Activated naive CD8-positive, alpha-beta T cell treated with anti-CD3 and anti-CD28 coated beads, Interleukin-2, amount 50 U/mL, for 16 hours (primary cell): ENCODE data around the gene PALM.
"Not testable (repeated sequence)": the region's sequence is repeated elsewhere in the genome, so short reads cannot be mapped to it uniquely, and the experiment has no call there.

Experiments
- DNase-seq: peaks from one replicate; pipeline ENCODE4 v3.0.0-alpha.2; 2020; ENCODE audit warnings: low read depth, low spot score

Gene PALM, protein sequence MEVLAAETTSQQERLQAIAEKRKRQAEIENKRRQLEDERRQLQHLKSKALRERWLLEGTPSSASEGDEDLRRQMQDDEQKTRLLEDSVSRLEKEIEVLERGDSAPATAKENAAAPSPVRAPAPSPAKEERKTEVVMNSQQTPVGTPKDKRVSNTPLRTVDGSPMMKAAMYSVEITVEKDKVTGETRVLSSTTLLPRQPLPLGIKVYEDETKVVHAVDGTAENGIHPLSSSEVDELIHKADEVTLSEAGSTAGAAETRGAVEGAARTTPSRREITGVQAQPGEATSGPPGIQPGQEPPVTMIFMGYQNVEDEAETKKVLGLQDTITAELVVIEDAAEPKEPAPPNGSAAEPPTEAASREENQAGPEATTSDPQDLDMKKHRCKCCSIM

DNA sequence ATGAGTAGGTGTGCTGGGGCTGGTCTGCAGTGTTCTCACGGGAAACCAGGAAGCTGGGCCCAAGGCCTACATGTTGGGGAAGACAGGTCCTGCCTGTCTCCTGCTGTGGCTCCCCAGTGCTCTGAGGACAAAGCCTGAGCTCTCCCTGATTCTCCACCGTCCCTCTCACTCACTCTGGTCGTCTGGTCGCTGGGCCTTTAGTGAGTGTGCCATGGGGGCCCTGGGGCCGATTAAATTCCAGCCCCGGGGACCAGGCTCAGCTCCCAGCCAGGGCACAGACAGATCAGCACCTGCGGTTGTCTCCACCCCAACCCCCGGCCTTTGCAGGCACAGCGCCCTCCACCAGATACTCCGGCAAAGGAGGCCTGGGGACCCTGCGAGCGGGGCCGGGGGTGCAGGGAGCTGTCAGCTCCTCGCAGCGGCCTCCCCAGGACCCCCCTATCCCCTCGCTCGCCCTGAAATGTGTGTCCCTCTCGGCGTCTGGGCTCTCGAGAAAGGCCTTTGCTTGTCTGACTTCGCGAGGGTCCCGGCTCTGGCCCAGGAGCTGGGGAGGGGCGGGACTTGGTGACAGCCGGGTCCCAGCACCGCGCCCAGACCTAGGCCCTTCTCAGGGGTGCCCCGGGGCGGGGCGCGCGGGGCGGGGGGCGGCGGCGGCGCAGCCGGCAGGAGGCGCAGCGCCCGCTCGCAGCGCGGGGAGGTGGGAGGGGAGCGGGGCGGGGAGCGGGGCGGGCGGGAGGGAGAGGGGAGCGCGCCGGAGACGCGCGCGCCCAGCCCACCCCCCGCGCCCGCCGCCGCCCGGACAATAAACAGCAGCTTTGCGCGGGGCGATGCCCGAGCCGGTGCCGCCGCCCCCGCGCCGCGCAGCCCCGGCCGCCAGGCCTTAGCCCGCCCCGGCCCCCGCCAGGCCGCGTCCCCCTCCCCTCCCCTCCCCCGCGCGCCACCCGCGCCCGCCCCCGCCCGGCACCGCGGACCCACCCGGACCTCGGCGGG, at the start of gene PALM:
Gene PALM (plus strand): TSS at position 782 of the 990 bp plus-strand sequence. CDS start 212 bp downstream, outside the sequence.
- DNase-seq: no peak

DNA sequence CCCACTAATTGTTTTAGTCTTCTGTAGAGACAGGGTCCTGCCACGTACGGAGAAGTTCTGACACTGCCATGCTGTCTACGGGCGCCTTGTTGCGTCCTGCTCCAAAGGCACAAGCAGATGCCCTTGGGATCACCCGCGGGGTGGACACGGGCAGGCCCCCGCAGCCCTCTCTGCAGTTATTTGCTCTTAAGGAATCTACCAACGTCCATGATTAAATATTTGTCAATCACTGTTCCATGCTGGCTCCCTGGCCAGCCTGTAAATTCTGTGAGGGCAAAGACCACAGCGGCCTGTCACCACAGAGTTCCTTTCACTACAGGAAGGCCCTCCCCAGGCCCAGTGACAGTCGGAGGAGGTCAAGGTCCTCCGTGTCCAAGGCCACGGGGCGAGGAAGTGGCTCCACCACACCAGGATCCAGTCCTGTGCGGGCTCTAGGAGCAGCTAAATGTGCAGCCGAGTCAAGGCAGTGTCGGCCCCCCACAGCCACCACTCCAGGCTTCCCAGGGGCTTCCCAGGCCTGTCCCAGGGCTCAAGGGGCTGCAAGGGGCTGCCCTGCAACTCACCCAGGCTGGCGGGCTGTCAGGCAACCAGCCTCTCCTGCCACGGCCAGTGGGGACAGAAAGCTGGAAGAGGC, 47.8 kb upstream of the PALM start:
- DNase-seq: no peak

DNA sequence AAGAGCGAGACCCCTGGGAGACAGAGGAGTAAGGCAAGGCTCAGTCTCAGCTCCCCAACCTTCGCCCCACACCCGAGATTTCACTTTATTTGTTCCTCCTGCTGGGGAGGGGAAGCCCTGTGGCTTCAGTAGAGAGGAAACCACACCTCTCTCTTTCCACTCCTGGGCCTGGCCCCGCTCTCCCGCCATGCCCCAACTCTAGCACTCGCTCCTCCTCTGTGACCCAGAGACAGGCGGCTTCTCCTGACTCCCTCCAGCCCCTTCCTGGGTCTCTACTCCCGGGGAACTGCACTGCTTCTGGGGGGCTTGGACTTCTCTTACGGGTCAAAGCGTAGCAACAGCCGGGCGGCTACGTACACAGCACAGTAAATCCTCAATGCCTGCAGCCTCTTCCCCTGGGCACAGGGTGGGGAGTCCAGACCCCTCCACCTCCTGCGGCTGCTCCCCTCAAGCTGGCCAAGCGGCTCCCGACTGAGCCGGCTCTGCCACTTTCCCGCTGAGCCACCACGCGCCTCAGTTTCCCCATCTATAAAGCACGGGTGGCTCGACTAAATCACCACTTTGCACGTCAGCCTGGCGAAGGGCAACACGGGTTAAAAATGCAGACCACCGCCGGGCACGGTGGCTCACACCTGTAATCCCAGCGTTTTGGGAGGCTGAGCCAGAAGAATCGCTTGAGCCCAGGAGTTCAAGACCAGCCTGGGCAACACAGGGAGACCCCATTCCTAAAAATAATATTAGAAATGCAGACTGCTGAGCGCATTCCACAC, 47.1 kb upstream of the PALM start:
- no peak for DNase-seq

DNA sequence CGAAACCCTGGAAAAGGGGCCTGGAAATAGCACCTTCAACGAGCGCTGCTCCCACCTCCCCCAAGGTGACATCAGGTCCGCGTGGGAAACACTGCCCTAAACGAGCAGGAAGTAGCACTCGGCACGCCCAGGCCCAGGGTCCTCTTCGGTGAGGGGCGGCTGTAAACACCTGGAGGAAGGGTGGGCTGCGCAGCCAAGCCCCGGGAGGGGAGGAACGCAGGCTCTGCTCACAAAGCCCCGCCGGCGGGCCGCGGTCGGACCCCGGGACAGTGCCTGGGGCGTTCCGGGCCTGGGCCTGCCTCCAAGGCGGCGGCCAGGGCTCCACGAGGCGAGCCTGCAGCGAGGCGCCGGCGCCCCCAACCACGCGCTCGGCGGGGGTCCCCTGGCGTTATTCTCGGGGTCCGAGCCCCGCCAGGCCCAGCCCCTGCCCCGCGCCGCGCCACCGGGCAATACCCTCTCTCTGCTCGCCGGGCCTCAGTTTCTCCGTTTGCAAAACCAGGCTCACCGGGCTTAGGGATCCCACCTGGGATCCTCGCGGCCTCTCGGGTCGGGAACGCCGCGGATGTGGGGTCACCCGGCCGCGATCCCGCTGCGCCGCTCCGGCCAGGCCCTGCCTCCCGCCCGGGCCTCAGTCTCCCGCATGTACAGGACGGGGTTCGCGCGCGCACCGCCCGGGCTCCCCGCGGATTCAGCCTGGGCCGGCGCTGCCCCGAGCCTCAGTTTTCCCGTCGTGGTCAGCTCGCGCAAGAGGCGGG, 46.4 kb upstream of the PALM start:
- DNase-seq: peak; percentile 60

DNA sequence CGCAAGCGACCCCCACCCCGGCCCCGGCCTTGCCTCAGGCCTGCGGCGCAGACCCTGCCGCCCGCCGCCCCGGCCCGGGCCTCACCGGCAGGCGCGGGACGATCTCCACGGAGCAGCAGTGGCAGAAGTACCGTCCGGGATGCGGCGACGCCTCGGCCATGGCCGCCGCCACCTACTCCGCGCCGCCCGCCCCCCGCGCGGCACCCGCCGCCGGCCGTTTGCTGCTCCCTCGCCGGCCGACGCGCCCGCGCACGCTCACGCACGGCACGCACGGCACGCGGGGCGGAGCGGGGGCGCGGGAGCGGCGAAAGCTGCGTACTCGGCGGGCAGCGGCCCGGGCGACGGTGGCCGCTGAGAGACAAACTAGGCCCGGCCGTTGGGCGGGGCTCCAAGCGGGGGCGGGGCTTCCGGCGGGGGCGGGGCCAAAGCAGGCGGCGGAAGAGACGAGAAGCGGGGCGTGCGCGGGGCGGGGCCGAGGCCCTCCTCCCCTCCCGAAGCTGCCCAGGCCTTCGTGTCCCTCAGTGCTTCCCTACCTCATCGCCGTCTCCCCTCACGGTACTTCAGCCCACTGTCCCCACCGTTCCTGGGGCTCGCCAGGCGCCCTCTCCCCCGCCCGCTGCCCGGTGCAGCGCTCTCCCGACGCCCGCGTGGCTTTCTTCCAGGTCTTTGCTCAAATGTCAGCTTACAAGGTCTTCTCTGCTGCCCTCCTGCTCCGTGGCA, 45.6 kb upstream of the PALM start, which contains the start of gene RNF126:
Gene RNF126 (minus strand): TSS at position 253 of the 720 bp plus-strand sequence. CDS start 93 bp downstream, at position 160.
- peak; percentile 94 for DNase-seq

DNA sequence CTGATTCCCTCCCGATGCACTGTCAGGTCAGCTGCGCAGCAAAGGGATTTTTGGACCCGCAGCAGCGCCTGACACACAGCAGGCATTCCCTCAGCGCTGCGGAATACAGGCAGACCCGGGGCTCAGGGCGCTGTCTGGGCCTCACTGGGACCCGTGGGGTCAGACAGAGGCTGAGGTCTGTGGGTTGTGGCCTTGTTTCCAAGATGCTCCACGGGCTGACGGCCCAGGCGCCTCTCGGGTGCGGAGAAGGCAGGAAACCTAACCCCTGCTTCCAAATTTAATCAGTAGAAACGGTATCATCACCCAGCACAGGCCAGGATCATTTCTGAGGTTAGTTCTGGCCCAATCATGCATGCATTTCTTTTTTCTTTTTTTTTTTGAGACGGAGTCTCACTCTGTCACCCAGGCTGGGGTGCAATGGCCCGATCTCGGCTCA, 45.0 kb upstream of the PALM start:
- DNase-seq: no peak

DNA sequence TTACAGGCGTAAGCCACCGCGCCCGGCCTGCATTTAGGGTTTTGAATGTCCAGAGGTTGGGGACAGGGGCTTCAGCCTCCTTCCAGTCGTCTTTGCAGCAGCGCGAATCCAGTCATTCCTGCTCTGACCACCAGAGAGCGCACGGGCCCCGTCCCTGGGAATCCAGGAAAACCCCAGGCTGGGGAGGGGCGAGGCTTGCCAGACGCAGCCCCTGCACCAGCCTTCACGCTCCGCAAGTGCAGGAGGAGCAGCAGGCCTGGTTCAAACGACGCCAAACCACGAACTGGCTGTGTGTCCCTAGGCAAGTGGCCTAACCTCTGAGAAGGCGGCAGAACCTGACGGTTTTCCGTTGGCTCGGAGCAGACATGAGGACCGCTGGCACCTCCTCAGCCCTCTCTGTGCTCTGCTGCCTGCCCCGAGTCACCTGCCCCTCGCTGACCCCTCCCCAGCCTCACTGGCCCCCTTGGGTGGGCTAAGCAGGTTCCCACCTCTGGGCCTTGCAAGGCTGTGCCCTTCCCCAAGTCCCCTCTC, 43.8 kb upstream of the PALM start:
- DNase-seq: peak; percentile 68

DNA sequence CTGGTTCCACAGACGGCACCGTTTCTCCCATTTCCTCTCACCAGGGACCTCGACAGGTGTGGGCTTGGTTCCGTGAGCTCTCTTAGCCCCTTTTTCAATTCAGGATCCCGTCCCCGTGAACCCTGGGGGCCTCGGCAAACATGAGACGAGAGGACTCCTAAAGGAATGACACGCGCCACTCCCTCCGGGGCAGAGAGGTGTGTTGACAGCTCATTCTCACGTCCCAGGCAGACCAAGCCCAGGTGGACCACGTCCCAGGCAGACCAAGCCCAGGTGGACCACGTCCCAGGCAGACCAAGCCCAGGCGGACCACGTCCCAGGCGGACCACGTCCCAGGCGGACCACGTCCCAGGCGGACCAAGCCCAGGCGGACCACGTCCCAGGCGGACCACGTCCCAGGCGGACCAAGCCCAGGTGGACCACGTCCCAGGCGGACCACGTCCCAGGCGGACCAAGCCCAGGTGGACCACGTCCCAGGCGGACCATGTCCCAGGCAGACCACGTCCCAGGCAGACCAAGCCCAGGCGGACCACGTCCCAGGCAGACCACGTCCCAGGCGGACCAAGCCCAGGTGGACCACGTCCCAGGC, 41.7 kb upstream of the PALM start:
- DNase-seq: not testable (repeated sequence)

DNA sequence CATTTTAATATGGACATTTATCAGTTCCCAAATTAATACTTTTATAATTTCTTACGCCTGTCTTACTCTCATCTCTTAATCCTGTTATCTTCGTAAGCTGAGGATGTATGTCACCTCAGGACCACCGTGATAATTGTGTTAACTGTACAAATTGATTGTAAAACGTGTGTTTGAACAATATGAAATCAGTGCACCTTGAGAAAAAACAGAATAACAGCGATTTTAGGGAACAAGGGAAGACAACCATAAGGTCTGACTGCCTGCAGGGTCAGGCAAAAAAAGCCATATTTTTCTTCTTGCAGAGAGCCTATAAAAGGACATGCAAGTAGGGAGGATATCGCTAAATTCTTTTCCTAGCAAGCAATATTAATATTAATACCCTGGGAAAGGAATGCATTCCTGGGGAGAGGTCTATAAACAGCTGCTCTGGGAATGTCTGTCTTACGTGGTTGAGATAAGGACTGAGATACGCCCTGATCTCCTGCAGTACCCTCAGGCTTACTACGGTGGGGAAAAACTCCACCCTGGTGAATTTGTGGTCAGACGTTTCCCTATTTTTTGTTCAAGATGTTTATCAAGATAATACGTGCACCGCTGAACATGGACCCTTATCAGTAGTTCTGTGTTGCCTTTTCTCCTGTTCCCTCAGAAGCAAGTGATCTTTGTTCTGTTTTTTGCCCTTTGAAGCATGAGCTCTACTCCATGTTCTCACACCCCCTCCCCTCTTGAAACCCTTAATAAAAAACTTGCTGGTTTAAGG, 39.9 kb upstream of the PALM start:
- not testable (repeated sequence) for DNase-seq

DNA sequence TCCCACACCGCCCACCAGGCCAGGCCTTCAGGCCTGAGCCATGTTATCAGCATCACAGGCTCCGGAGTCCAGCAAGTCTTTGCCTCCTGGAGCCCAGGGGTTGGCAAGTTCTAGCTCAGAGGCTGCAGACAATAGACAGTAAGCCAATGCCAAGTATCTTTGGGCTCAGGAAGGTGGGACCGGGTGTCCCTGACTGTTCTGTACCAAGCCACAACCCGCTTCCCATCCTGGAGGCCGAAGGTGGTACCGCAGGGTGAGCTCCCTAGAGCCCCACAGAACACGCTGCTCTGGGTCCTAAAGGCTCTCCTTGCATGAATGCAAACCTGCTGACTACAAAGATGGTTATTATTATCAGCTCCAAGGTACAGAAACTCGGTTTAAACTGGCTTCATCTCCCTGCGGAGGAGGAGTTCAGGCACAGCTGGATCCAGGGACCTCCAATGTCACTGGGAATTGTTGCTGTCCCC, 38.1 kb upstream of the PALM start:
- DNase-seq: no peak

DNA sequence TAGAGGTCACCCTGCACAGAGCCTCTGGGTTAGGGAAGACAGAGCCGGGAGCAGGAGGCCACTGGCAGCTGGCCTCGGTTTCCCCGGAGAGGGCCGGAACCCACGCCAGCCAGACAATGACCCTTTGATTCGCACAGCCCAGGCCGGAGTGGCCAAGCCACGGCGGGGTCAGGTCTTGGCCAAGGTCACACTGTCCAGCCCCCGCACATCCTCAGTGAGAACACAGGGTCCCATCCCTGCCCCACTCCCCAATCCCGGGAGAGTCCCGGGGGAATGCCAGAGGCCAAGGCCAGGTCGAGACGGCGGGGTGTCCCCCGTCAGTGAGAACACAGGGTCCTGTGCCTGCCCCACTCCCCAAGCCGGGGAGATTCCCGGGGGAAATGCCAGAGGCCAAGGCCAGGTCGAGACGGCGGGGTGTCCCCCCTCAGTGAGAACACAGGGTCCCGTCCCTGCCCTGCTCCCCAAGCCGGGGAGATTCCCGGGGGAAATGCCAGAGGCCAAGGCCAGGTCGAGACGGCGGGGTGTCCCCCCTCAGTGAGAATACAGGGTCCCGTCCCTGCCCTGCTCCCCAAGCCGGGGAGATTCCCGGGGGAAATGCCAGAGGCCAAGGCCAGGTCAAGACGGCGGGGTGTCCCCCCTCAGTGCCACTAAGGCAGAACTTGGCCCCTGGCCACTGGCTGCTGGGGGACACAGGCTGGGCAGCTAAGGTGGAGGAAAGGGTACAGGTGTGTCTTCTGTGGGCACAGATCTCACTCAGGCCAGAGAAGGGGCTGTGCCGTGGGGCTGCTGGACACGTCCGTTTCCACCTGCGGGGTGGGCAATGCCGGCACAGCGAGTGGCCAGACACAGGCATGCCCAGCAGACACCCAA, 34.2 kb upstream of the PALM start:
- no peak for DNase-seq

DNA sequence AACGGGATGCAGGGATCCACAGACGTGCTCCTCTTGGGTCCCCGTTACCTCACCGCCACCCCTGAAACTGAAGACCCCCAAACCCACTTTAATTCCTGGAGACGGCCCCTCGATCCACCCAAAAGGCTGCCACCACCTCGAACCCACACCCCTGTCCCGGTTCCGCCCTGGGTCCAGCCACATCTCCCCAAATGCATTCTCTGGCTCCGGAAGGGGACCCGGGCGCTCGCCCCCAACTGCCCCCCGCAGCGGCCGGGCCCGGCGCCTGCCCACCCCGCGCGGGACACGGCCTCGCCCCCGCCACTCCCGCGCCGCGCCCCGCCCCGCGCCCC, 32.8 kb upstream of the PALM start:
- DNase-seq: no peak

DNA sequence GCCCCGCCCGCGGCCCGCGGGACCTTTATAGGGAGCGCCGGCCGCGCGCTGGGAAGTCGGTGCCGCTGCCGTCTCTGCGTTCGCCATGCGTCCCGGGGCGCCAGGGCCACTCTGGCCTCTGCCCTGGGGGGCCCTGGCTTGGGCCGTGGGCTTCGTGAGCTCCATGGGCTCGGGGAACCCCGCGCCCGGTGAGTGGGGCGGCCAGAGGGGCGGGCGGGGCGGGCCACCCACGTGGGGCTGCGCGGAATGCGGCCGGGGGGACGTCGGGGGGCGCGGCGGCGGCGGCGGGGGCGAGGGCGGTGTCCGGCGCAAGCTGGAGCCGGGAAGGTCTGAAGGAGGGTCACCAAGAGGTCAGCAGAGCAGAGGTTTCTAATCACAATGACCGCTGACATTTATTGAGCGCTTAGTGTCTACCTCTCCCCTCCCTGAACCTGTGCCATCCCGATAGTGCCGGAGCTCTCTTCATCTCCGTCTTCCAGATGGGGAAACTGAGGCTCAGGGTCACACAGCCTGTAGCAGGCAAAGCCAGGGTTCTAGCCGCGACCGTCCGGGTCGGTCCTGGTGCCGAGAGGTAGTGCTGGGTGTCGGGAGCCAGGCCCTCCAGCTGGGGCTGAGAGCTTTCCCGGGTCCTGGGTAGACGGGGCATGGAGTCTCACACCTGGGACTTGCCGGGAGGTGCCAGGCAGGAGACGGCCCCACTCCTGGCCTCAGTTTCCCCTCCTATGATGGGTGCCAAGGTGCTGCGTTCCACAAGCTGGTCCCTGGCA, 32.2 kb upstream of the PALM start, which contains the start of gene FSTL3:
Gene FSTL3 (plus strand): TSS at position 54 of the 767 bp plus-strand sequence. CDS start 32 bp downstream, at position 86.
- no peak for DNase-seq

DNA sequence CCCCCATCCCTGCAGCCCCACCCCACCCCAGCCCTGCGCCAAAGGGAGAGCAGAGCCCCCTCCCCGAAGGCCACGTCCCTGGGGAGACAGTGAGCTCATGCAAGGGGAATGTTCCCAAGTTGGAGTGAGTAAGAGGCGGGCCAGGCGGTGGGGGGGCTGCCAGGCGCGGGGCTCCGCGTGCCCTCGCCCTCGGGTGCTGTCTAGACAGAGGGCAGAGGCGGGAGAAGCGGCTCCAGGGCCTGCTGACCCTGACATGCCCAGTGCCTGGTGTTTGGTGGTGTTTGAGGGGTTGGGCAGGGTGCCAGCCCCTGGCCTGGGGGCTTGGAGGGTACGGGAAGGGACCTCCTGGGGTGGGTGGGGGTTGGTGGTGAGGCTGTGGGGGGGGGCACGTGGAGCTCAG, 31.5 kb upstream of the PALM start:
- no peak for DNase-seq

DNA sequence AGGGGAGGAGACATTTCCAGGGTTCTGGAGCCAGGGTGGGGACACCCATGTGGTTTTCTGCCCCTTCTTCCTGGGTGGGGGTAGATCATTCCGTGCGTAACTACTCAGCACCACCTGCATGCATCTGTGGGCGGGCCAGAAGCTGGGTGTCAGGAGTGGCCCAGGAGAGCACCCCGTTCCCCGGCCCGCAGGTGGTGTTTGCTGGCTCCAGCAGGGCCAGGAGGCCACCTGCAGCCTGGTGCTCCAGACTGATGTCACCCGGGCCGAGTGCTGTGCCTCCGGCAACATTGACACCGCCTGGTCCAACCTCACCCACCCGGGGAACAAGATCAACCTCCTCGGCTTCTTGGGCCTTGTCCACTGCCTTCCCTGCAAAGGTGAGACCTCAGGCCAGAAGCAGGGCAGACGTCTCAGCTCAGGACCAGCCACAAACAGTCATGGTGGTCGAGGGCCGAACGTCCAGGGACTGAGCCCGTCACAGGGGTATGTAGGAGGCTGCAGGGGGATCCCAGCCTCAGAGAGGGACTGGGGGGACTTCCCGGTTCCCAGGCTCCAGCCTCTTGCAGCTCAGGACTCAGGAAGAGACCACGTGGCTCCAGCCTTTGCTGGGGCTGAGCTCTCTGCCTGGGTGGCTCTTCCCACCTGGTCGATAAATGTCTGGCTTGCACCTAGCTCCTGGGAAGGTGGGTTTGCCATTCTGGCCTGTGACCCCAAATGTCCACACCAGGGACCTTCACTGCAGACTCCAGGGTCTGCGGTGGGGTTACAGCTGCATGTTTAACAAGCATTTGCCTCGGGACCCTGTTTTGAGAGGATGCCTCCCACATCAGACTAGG, 30.9 kb upstream of the PALM start:
- DNase-seq: no peak
